Gastroesophageal sphincter (tissue), 3 donors: Measurements from ENCODE around the gene GRID1.

Experiments
- EP300 ChIP-seq: sonication (generic); formaldehyde crosslinking; IDR thresholded peaks from one replicate; pipeline ENCODE4 v1.6.1; 2017; ENCODE audit warnings: antibody characterized with exemption, mild to moderate bottlenecking
- POLR2A ChIP-seq, 2 donors: fragments of 450-650 bp; IDR thresholded peaks; one replicate each; pipeline ENCODE4 v1.6.1; 2017; ENCODE audit warnings: antibody characterized with exemption in 2 of 2, mild to moderate bottlenecking in 2 of 2, moderate library complexity in 1 of 2
- POLR2AphosphoS5 ChIP-seq: sonication (generic); formaldehyde crosslinking; IDR thresholded peaks from one replicate; pipeline ENCODE4 v1.6.1; 2017; ENCODE audit warnings: antibody characterized with exemption
- TF ChIP-seq, protein P1 (sequence below), 4 experiments: fragments of 200-600 bp in 2 of 4; fragments of 450-650 bp in 2 of 4; sonication (generic) in 1 of 4; IDR thresholded peaks; one replicate each; pipeline ENCODE4 v1.5.1; 2017 to 2019; ENCODE audit warnings: antibody characterized with exemption in 4 of 4, mild to moderate bottlenecking in 2 of 4, moderate library complexity in 2 of 4

DNA sequence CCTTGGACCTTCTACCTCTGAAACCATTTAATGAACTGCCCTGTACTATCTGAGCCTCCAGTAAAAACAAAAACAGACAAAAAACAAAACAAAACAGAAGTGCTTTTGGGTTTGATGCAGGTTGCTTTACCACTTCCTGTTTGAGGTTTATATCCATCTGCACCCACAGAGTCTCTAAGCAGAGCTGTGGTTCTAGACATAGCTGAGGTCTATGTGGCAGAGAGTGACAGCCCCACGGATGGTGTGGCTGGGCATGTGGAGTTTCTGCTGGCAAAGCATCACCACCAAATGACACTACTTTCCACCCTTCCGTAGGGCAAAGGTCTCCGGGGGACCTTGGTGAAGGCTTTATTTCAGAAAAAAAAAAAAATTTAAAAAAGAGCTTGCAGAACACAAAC lies 754.2 kb downstream of the GRID1 start:
- TF ChIP-seq, protein P1, sequence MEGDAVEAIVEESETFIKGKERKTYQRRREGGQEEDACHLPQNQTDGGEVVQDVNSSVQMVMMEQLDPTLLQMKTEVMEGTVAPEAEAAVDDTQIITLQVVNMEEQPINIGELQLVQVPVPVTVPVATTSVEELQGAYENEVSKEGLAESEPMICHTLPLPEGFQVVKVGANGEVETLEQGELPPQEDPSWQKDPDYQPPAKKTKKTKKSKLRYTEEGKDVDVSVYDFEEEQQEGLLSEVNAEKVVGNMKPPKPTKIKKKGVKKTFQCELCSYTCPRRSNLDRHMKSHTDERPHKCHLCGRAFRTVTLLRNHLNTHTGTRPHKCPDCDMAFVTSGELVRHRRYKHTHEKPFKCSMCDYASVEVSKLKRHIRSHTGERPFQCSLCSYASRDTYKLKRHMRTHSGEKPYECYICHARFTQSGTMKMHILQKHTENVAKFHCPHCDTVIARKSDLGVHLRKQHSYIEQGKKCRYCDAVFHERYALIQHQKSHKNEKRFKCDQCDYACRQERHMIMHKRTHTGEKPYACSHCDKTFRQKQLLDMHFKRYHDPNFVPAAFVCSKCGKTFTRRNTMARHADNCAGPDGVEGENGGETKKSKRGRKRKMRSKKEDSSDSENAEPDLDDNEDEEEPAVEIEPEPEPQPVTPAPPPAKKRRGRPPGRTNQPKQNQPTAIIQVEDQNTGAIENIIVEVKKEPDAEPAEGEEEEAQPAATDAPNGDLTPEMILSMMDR (IDR thresholded peaks at IDR 0.05) = no peak
- TF ChIP-seq POLR2AphosphoS5 (no peak), POLR2A (IDR thresholded peaks at IDR 0.05) (no peak), EP300 (no peak)
